ENCODE results near the gene OR2D2.
"Not testable (repeated sequence)": the region's sequence is repeated elsewhere in the genome, so short reads cannot be mapped to it uniquely, and the experiment has no call there.

Gene OR2D2, protein sequence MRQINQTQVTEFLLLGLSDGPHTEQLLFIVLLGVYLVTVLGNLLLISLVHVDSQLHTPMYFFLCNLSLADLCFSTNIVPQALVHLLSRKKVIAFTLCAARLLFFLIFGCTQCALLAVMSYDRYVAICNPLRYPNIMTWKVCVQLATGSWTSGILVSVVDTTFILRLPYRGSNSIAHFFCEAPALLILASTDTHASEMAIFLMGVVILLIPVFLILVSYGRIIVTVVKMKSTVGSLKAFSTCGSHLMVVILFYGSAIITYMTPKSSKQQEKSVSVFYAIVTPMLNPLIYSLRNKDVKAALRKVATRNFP

DNA sequence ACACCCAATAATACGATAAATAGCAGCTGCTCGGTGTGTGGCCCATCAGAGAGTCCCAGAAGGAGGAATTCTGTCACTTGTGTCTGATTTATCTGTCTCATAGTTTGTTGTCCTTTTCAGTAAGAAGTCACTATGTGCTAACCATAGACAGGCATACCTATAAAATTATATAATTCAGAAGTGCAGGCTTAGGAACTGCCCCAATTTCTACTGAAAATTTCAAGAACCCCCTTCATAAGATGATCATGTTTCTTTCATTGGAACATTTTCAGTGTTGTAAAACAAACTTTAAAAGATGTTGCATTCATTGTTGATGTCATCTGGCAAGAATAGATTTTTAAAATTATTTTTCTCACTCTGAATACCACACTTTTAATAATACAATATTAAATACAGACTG, at the start of gene OR2D2:
TSS of gene OR2D2 (minus strand) at position 101 of the 400 bp plus-strand sequence. CDS start at position 101, 0 bp downstream.
- DNase-seq, result no peak

DNA sequence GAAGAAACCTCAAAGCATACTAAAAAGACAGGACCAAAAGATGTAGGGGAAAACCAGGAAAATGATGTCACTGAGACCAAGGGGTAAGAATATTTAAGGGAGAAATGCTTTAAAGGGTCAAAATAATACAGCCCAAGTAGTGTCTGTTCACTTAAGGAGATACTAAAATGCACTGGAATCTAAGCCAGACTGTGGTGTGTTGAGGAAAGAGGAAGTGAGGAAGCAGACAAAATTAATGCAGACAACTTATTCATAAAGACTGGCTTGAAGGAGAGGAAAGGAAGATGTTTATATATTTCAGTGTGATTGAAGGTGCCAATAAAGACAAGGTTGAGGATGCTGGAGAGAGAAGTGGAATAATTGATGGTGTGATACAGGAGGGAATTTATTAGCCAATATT, 49.7 kb upstream of the OR2D2 start:
- no peak for DNase-seq

DNA sequence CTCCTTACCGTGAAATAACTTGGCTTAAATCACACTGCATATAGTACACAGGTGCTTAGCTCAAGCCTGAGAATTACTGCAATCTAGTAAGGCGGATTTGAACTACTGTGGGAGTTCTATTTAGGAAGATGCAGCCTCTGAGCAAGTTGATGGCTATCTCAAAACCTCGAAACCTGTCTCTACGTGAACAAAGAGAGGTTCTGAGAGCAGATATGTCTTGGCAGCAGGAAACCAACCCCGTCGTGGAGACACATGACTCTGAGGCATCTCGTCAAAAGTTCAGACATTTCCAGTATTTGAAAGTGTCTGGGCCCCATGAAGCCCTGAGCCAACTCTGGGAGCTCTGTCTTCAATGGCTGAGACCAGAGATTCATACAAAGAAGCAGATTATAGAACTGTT, 39.8 kb upstream of the OR2D2 start:
- no peak for DNase-seq

DNA sequence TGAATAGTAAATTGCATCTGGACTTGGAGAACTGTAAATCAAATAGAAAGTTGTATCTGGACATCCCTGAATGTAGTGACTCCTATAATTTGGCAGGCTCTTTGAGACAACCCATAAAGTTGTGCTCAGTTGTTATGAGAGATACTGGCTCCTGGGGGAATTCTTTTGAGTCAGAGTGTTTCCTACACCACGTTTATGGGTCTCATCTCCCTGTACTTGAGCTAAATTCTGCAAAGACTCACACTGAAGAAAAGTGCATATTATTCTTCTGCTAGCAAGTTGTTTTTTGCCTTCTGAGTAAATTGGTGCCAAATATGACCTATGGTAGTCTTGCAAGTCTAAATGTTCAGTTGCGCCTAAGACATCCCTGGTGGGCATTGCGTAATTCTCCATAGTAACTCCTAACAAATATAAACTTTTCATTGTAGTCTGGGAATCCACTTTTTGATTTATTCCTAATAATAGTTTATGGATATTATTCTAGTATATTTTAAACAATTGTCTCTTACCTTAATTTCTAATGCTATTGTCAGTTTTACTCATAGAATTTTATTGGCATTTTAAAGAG, 38.9 kb upstream of the OR2D2 start:
- no peak for DNase-seq

DNA sequence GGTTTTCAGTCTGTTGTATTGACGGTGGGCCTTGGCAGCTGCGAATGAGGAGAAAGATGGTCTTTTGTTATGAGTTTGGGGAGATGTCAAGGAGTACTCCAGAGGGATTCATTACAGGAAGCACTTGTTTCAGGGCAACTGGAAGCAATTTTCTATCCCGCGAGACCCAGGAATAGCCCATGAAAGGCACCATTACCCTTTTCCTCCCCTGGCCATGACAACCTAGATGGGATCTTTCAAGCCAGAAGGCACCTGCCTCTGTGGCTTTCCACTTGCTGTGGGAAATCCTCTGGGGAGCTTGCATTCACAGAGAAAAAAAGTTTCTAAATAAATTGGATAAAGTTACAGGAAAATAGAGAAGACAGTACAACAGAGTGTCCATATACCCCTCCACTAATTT, 36.6 kb upstream of the OR2D2 start:
- no peak for DNase-seq

DNA sequence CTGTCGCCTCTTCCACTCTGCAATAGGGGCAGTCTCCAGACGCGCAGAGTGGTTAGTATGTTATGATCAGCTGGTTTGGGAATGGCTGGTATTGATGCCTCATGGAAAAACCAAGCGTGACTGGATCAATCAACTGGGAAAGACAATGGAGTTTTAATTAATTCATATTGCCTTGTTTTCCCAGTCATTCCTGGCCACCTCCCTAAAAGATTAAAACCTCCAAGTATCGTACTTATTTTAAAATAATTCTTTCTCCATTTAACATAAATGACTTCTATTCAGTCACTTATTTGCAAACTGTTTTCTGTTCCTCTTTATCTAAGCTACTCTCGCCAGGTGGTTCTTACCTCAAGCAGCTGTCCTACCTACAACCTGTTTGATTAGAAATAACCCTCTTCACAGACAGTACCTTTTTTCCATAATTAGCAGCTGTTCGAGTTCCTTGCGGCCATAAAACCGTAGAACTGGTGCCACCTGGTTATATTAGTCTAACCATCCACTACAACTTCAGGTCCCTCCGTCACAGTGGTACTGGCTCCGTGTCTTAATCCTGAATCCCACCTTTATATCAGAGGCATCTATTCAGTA, 34.8 kb upstream of the OR2D2 start:
- DNase-seq, result peak; percentile 1

DNA sequence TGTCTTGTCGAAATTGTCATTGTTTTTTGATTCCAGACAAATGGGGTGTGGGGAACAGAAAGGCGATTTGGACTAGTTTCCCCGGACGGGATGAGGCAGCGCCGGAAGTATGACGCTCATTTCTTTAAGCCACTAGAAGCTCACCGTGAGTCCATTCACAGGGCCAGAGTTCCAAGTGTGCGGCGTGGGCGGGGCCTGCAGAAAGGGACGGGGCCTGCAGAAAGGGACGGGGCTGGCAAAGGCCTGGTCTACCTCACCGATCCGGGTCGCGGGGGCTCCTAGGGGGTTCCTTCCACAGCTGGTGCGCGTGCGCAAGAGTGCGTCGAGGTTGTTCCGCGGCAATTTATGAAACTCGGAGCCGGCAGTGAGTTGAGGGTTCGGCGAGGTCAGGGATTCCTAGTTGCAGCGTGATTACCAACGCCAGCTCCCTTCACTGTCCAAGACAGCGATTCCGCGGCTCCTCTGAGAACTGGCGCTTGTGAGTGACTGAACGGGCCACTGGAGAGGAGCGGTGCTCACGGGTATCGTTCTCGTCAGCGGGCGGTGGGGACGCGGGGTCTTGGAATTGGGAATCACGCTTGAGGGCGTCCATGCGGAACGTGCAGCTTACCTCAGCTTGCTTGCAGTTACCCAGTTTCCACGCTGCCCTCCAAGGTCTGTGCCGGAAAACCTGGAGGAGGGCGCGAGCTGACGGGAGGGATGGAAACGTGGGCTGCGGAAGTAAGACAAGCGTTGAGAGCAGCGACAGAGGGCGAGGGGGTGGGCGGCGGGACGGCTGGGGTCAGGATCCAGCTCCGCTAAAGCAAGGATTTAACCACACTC, 34.1 kb upstream of the OR2D2 start, which contains the start of gene ZNF215:
TSS of gene ZNF215 (plus strand) at position 219 of the 822 bp plus-strand sequence. CDS start 5,847 bp downstream, outside the sequence.
- peak; percentile 94 for DNase-seq

DNA sequence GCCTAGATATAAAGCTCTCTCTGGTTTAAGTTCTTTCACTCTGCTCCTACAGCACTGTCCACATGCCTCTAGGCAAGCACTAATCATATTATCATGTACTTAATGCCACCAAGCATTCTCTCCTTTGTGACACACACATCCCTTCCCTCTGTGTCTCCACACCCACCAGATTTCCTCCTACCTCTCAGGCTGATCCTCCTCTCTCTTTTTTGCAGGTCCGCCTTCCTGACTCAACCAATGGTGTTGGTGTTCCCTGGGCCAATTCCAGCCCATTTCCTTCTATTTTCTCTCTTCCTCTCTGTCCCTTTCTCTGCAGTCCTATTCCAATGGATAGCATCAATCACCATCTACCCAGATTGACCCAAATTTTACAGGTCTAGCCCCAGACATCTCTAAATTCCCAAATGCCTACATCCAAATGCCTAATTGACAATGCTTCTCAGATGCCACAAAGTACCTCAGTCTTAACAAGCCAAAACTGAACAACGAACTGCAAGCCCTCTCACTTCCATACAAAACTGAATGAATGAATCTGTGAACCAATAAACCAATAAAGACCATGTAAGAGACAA, 33.4 kb upstream of the OR2D2 start:
- peak; percentile 51 for DNase-seq

DNA sequence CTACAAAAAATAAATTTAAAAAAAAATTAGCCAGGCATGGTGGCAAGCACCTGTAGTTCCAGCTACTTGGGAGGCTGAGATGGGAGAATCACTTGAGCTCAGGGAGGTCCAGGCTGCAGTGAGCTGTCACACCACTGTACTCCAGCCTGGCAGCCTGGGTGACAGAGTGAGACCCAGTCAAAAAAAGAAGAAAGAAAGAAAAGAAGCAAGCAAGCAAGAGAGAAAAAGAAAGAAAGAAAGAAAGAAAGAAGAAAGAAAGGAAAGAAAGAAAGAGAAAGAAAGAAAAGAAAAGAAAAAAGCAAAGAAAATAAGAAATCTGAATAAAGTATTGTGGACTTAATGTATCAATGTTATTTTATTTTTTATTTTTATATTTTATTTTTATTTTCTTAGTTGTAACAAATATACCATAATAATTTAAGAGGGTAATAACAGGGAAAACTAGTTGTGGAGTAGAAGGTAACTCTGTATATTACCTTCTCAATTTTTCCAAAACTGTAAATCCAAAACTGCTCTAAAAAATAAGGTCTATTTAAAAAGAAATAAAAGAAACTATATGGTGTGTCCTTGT, 32.8 kb upstream of the OR2D2 start:
- no peak for DNase-seq

DNA sequence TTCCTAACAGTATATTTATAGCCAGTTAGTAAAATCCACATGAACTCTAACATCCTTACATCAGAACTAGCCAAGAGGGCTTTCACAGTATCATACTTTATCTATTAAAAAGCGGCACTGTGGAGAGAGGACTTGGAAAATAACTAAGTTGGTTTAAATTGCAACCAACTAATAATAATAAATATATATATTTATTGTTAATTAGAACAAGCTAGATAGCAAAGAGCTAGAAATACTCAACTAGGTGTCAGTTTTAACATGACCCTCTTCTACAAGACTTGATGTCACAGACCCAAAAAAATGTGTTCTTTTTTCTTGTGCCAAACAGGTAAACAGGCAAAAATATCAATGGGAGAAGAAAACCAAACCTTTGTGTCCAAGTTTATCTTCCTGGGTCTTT, 28.4 kb upstream of the OR2D2 start, which contains the start of gene OR2D3:
TSS of gene OR2D3 (plus strand) at position 301 of the 400 bp plus-strand sequence. CDS start at position 301, 0 bp downstream.
- DNase-seq, result no peak

DNA sequence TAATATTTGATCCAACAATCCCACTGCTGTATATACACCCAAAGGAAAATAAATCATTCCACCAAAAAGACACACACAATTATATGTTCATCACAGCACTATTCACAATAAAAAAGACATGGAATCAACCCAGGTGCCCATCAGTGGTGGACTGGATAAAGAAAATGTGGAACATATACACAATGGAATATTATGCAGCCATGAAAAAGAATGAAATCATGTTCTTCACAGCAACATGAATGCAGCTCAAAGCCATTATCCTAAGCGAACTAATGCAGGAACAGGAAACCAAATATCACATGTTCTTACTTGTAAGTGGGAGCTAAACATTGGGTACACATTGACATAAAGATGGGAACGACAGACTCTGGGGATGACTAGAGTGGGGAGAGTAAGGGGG, 27.4 kb upstream of the OR2D2 start:
- DNase-seq, result no peak

DNA sequence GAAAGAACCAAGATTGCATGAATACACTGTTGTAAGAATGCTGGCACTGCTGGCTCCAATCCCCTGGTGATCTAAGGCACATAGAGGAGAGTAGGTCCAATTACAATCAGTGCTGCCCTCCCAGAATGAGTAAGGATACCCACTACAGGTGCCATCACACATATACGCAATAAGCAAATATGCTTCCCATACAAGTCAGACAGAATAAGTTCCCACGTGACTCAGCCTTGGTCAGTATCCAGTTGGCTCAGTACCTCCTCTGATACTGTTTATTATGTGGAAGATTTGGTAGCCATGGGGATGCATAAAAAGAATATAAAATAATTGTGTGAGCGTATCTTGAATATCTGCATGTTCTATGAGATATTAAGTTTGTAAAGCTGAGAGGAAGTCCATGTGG, 19.6 kb upstream of the OR2D2 start:
- peak; percentile 1 for DNase-seq

DNA sequence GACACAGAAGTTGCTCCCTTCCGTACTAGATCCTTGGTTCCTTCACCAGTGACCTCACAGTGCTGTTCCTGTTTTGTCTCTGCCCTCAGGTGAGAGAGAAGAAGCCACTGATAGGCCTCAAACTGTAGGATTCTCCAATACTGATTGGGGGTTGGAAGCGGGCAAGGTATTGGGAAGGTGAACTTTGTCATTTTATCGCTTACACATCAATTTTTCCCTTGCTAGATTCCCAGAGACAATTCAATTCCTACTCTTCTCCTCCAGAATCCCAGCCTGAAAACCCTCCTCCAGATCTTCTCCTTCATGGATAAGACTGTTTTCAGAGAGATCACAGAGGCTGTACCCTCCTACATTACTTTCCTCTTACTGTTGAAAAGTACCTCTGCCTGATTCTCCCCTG, 19.1 kb upstream of the OR2D2 start:
- DNase-seq, result no peak

DNA sequence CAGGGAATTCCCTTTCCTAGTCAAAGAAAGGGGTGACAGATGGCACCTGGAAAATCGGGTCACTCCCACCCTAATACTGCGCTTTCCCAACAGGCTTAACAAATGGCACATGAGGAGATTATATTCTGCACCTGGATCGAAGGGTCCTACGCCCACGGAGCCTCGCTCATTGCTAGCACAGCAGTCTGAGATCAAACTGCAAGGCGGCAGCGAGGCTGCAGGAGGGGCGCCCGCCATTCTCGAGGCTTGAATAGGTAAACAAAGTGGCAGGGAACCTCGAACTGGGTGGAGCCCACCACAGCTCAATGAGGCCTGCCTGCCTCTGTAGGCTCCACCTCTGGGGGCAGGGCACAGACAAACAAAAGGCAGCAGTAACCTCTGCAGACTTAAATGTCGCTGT, 12.5 kb upstream of the OR2D2 start:
- DNase-seq, result not testable (repeated sequence)

DNA sequence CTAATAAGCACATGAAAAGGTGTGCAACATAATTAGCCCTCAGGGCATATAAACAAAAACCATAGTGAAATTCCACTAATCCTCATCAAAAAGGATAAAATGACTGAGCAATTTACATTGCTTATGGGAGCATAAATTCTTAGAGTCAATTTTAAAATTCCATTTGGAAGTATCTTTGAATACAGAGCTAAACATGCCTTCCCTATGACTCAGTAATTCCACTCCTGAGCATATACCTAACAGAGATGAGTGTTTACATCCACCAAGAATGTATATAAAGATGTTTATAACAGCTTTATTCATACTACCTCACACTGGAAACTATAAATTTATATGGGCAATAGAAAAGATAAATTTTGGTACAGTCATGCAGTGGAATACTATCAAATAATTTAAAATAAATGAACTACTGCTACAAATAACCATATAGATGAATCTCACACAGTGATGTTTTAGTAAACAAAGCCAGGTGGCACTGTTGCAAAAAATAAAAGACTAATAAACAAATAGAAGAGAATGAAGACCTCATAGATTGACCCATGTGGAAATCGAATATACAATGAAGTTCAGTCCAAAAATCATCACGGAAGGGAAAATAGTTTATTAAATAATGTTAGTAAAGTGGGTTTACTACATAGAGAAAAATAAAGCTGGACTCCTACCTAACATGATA, 8.2 kb upstream of the OR2D2 start:
- peak; percentile 2 for DNase-seq

DNA sequence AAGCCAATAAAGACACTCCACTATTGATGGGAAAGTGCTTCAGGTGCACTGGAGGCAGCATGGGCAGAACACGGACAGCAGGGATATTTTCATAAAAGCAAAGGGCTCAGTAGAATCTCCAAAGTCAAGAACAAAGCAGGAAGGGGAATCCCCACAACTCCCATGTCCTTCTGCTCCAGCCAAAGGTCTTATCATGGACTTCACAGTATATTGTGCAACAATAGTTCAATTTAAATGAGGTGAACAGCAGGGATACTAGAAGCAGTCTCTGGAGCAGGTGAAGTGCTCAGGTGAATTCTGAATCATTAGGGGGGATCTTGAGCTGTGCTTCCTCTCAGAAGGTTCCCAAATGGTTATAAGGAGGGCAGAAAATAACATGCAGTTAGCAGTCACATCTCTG, 6.6 kb upstream of the OR2D2 start:
- DNase-seq, result no peak

DNA sequence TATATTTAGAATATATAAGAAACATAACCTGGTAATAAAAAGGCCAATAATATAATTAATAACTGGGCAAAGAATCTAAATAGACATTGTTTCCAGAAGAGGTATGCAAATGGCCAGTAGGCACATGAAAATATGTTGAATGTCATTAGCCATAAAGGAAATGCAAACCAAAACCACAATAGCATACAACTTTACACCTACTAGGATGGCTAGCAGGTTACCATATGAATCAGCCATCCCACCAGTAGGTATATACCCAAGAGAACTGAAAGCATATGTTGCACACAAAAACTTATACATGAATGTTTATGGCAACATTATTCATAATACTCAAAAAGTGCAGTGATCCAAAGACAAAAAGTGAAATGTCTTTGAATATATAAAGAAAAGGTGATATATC, 2.7 kb upstream of the OR2D2 start:
- no peak for DNase-seq

DNA sequence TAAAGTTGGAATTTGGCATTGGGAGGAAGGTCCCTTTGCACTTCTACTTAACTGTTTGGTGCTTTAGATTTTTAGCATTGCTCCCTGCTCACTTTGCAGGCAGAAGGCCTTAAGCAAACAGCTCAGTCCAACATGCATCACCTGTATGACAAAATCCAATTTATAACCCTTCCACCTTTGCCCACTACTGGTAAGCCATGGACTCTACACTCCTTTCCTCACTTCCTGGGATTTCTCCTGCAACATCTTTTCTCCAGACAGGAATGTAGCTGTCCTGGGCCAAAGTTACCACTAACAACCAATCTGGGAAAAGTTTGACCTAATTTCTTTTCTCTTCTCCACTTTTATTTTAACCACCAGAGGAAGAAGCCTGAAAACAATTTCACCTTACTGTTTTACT, 1.8 kb upstream of the OR2D2 start:
- no peak for DNase-seq

DNA sequence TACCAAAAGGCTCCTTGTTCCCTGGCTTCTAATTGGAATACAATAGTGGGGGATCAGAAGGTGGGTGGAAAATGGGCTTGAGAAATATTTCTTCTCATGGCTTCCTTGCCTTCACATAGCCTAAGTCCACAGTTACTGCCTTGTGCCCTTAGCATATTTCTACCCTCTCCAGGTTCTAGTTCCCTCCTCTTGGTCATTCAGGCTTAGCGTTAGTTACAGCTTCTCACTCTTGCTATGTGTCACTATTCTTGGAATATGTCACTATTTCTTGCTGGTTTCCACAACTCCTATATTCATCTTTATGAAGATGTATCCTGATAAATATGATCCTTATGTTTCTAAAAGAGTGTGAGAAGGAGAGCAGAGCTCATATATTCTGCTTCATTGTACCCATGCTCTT, 2.5 kb downstream of the OR2D2 start:
- DNase-seq, result no peak

DNA sequence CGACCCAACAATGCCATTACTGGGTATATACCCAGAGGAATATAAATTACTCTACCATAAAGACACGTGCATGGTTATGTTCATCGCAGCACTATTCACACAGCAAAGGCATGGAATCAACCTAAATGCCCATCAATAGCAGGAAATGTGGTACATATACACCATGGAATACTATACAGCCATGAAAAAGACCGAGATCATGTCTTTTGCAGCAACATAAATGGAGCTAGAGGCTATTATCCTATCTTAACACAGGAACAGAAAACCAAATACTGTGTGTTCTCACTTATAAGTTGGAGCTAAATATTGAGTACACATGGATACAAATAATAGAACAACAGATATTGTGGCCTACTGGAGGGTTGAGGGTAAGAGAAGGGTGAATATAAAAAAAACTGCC, 3.5 kb downstream of the OR2D2 start:
- no peak for DNase-seq

DNA sequence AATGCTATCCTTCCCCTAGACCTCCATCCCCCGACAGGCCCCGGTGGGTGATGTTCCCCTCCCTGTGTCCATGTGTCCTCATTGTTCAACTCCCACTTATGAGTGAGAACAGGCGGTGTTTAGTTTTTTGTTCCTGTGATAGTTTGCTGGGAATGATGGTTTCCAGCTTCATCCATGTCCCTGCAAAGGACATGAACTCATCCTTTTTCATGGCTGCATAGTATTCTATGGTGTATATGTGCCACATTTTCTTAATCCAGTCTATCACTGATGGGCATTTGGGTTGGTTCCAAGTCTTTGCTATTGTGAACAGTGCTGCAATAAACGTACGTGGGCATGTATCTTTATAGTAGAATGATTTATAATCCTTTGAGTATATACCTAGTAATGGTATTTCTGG, 4.6 kb downstream of the OR2D2 start:
- not testable (repeated sequence) for DNase-seq

DNA sequence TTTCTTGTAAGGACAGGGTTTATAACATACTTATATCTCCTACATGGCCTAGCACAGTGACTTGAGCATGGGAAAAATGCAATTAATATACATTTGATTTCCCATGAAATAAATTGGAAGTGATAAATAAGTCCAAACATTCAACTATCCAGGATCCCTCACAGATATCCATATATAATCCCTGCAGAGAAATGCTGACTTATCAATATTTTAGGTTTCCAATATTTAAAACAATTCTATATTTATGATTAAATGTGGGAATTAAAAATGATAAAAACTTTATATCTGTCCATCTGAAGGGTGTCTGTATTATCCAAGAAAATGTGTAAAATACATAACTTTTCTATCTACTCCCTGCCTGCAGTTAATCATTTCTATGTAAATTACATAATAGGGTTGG, 9.5 kb downstream of the OR2D2 start:
- no peak for DNase-seq

Data from EL (cell line).